Cardiac muscle cell (in vitro differentiated cells and primary cell): Measurements from ENCODE around the gene PTGER1. TPM values are rescaled to one million over a fixed set of nuclear protein-coding genes. Genes with fewer than 3 reads are reported as not detected.

Source experiments
- DNase-seq, 2 donors: peaks; one replicate each; pipeline versions ENCODE4 v3.0.0 to v3.0.0-alpha.2; 2010 to 2017; ENCODE audit warnings: low read depth in 1 of 2, low spot score in 1 of 2
- H3K27ac ChIP-seq: fragments of 200-600 bp; sonication (generic); 2 replicates; pipeline ENCODE4 v1.5.1; 2016
- H3K27me3 ChIP-seq: fragments of 200-600 bp; sonication (generic); 2 replicates; pipeline ENCODE4 v1.6.0; 2016; ENCODE audit warnings: control low read depth
- H3K36me3 ChIP-seq: fragments of 200-600 bp; sonication (generic); 2 replicates; pipeline ENCODE4 v1.5.1; 2016; ENCODE audit warnings: control low read depth
- H3K4me1 ChIP-seq: fragments of 200-600 bp; sonication (generic); 2 replicates; pipeline ENCODE4 v1.8.1; 2017; ENCODE audit warnings: low read depth, mild to moderate bottlenecking, mixed run types
- H3K4me3 ChIP-seq: fragments of 200-600 bp; sonication (generic); 2 replicates; pipeline ENCODE4 v1.5.1; 2016; ENCODE audit warnings: mild to moderate bottlenecking
- H3K9me3 ChIP-seq: fragments of 200-600 bp; sonication (generic); 2 replicates; pipeline ENCODE4 v1.5.1; 2017; ENCODE audit warnings: low read depth, mild to moderate bottlenecking, control low read depth
- polyA plus RNA-seq: library from polyadenylated mRNA; unstranded; fragments of >200 nt; fragmentation: Nextera tagmentation; extraction: Ambion mirVana; gene quantifications from 2 replicates; pipeline ENCODE4 v1.2.1, GENCODE V29; 2016
- total RNA-seq: library from RNA; depleted of rRNA; stranded (reverse); fragments of >200 nt; gene quantifications from 2 replicates; pipeline ENCODE4 v1.2.3, GENCODE V29; 2016
- TF ChIP-seq, protein P1 (sequence below): IDR thresholded peaks from 2 replicates; pipeline ENCODE4 v1.5.1; 2012; ENCODE audit warnings: low read depth, mild to moderate bottlenecking, low read length

PTGER1 gene
- total and polyA plus RNA-seq, 2 experiments from 2014 or later, result 0.42 to 0.75 TPM

DNA sequence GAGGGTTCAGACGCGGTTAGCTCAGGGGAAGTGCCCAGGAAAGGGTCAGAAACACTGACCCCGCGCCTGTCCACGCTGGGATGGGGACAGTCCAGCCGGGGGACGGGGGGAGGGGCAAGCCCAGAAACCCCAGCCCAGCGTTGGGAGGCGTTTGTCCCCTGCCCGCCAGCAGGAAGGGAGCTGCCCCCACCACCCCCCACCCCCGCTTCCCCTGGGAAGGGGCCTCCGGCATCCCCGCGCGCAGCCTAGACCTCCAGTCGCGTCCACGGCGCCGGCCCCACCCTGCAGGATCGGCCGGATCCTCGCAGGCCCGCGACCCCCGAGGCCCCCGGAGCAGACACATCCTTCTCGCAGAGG is 20.5 kb upstream of the PTGER1 start:
- Histone ChIP-seq H3K36me3 (no peaks in the 10 kb centered on the region), H3K27ac (no peak overlapping the region), H3K4me3 (peak overlapping the region; percentile 69), H3K9me3 (no peaks in the 10 kb centered on the region), H3K4me1 (no peaks in the 10 kb centered on the region), H3K27me3 (no peaks in the 10 kb centered on the region)
- TF ChIP-seq, protein P1, sequence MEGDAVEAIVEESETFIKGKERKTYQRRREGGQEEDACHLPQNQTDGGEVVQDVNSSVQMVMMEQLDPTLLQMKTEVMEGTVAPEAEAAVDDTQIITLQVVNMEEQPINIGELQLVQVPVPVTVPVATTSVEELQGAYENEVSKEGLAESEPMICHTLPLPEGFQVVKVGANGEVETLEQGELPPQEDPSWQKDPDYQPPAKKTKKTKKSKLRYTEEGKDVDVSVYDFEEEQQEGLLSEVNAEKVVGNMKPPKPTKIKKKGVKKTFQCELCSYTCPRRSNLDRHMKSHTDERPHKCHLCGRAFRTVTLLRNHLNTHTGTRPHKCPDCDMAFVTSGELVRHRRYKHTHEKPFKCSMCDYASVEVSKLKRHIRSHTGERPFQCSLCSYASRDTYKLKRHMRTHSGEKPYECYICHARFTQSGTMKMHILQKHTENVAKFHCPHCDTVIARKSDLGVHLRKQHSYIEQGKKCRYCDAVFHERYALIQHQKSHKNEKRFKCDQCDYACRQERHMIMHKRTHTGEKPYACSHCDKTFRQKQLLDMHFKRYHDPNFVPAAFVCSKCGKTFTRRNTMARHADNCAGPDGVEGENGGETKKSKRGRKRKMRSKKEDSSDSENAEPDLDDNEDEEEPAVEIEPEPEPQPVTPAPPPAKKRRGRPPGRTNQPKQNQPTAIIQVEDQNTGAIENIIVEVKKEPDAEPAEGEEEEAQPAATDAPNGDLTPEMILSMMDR, result no peak
- DNase-seq, result no peak

DNA sequence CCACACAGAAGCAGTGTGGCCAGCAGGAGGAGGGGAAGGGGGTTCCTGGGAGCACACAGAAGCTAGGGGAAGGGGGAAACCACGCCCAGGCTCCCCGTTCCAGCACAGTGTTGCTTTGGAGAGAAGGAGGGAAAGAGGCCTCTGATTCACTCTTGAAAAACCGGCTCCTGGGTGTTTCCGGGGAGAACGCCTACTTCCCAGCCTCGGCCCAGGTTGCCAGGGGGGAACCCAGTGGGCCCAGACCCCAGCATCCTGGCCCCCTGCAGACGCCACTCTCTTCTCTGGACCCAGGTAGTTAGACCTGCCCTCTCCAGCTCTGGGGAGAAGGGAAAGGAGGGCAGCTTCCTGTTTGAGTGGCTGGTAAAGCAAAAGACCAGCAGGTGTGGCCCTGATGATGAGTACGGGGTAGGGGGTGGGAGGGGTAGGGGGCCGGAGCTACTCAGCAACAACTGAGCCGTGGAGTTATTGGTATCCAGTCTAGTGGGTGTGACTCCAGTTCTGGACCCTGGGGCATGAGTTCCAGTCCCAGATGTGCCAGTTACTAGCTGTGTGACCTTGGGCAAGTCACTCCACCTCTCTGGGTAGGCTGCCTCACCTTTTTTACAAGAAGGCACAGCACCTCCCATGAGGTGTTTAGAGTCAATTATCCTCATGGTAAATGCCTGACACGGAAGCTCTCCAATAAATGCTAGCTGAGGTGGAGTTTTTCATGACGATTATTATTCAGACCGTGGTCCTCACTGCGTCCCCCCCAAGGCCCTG is 19.9 kb upstream of the PTGER1 start:
- Histone ChIP-seq H3K4me3 (peak overlapping the region; percentile 69), H3K9me3 (no peaks in the 10 kb centered on the region), H3K36me3 (no peaks in the 10 kb centered on the region), H3K27me3 (no peaks in the 10 kb centered on the region), H3K4me1 (no peaks in the 10 kb centered on the region), H3K27ac (no peak overlapping the region)
- no peak for DNase-seq
- TF ChIP-seq, protein P1, result no peak

DNA sequence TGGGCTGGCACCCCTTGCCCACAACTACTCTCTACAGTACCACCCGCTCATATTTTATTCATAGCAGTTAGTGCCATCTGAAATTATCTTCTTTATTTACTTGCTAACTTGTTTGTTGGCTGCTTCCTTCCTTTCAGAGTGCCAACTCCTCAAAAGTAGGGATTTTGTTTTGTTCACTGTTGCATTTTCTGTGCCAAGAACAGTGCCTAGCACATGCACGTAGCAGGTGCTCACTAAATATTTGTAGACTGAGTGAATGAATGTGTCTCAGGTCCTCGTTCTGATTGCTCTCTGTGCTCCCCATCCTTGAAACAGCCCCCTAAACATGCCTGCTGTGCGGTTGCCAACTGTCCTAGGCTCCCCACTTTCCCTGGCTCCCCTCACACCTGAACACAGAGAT is 19.3 kb upstream of the PTGER1 start:
- H3K9me3 ChIP-seq, result no peaks in the 10 kb centered on the region
- H3K36me3 ChIP-seq, result no peaks in the 10 kb centered on the region
- no peaks in the 10 kb centered on the region for H3K27me3 ChIP-seq
- no peak for DNase-seq
- H3K4me1 ChIP-seq, result no peaks in the 10 kb centered on the region
- no peak overlapping the region for H3K4me3 ChIP-seq
- TF ChIP-seq, protein P1, result no peak
- no peak overlapping the region for H3K27ac ChIP-seq

DNA sequence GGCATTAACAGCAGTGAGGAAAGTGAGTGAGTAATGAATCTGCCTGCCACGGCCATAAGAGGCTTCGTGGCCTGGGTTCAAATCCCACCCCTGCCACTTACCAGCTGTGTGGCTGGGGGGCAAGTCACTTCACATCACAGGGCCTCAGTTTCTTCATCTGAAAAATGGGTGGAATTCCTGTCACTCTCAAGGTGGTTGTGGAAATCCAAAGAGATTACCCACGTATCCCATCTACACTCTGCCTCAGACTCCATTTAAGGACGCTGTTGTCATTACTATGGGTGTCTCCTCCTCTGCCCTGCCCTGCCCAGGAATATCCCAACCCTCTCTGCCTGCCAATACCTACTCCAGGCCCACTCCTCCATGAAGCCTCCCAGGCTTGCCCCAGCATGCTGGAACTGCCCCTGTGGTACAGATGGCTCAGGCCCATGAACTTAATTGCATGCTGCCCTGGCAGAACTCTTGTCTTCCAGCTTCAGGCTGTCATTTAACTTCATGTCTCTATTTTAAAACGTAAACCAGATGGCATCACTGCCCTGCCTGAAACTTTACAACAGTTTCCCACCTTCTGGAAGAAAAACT is 17.7 kb upstream of the PTGER1 start:
- TF ChIP-seq, protein P1, result no peak
- Histone ChIP-seq H3K4me1 (no peaks in the 10 kb centered on the region), H3K27me3 (no peaks in the 10 kb centered on the region), H3K27ac (no peak overlapping the region), H3K36me3 (peaks cover 2% of the 10 kb centered on the region), H3K9me3 (no peaks in the 10 kb centered on the region), H3K4me3 (no peak overlapping the region)
- no peak for DNase-seq

DNA sequence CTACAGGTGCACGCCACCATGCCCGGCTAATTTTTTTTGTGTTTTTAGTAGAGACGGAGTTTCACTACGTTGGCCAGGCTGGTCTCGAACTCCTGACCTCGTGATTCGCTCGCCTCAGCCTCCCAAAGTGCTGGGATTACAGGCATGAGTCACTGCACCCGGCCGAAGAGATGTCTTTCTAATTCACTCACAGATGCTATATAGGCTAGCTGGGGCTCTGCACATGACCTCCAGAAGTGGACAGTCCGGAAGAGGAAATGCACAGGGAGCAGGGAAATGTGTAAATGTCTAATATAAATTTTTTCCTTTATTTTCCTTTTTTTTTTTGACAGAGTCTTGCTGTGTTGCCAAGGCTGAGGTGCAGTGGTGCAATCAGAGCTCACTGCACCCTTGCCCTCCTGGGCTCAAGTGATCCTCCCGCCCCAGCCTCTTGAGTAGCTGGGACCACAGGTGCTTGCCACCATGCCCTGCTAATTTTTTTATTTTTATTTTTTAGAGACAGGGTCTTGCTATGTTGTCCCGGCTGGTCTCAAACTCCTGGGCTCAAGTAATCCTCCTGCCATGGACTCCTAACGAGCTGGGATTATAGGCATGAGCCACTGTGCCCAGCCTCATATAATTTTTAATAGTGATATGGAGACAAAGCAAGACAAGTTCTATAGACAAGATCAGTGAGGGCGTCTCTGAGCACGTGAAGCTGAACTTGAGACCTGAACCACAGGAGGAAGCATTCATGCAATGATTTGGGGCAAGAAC is 12.4 kb upstream of the PTGER1 start:
- no peaks in the 10 kb centered on the region for H3K9me3 ChIP-seq
- peaks cover 2% of the 10 kb centered on the region for H3K36me3 ChIP-seq
- TF ChIP-seq, protein P1, result no peak
- no peaks in the 10 kb centered on the region for H3K27me3 ChIP-seq
- no peak overlapping the region for H3K27ac ChIP-seq
- no peak for DNase-seq
- no peak overlapping the region for H3K4me3 ChIP-seq
- H3K4me1 ChIP-seq, result no peaks in the 10 kb centered on the region
